CD14-positive monocyte (primary cell): ENCODE results near the gene ZFP57. TPM values are rescaled to one million over a fixed set of nuclear protein-coding genes. Genes with fewer than 3 reads are reported as not detected.

ENCODE experiments used
- DNase-seq, 3 donors: peaks; one replicate each; pipeline ENCODE4 v3.0.0-alpha.2; 2011 to 2022
- H2AFZ ChIP-seq: 2 replicates; pipeline ENCODE4 v1.6.0; 2012; ENCODE audit warnings: mild to moderate bottlenecking, low read depth, low read length, inconsistent platforms; ENCODE audit not compliant: insufficient read depth, poor library complexity, severe bottlenecking
- H3K27ac ChIP-seq, 2 donors: 1 replicate in 1 of 2; 2 replicates in 1 of 2; pipeline ENCODE4 v1.5.1; 2012 to 2013; ENCODE audit warnings: low read length in 2 of 2, control low read depth in 1 of 2, inconsistent platforms in 1 of 2, low read depth in 1 of 2, mild to moderate bottlenecking in 1 of 2
- H3K27me3 ChIP-seq, 2 donors: one replicate each; pipeline versions ENCODE4 v1.6.0 to v1.6.1; 2011 to 2013; ENCODE audit warnings: low read length in 2 of 2; ENCODE audit not compliant: control insufficient read depth in 2 of 2, insufficient read depth in 2 of 2
- H3K36me3 ChIP-seq, 2 donors: replicated peaks in 1 of 2; 1 replicate in 1 of 2; 2 replicates in 1 of 2; pipeline versions ENCODE4 v1.5.1 to v1.6.1; 2012 to 2013; ENCODE audit warnings: low read length in 2 of 2, control low read depth in 1 of 2, inconsistent platforms in 1 of 2, mild to moderate bottlenecking in 1 of 2; ENCODE audit not compliant: insufficient read depth in 2 of 2, control insufficient read depth in 1 of 2
- H3K4me1 ChIP-seq, 2 donors: 1 replicate in 1 of 2; 2 replicates in 1 of 2; pipeline versions ENCODE4 v1.5.1 to v1.6.1; 2012 to 2013; ENCODE audit warnings: low read length in 2 of 2, control low read depth in 1 of 2, inconsistent platforms in 1 of 2, mild to moderate bottlenecking in 1 of 2, moderate library complexity in 1 of 2; ENCODE audit not compliant: insufficient read depth in 2 of 2, control insufficient read depth in 1 of 2
- H3K4me2 ChIP-seq: replicated peaks from 2 replicates; pipeline ENCODE3; 2012; ENCODE audit warnings: low read length, moderate library complexity, mild to moderate bottlenecking; ENCODE audit not compliant: poor library complexity, severe bottlenecking; ENCODE audit errors: extremely low read depth
- H3K4me3 ChIP-seq, 3 experiments: fragments of 200-600 bp in 1 of 3; sonication (generic) in 1 of 3; replicated peaks in 1 of 3; 1 replicate in 2 of 3; 2 replicates in 1 of 3; pipeline ENCODE4 v1.5.1; 2011 to 2013; ENCODE audit warnings: low read length in 3 of 3, mild to moderate bottlenecking in 3 of 3, control low read depth in 2 of 3, low read depth in 2 of 3, inconsistent platforms in 1 of 3, moderate library complexity in 1 of 3
- H3K79me2 ChIP-seq: 2 replicates; pipeline ENCODE4 v1.6.0; 2012; ENCODE audit warnings: mild to moderate bottlenecking, control low read depth, inconsistent platforms, low read length, moderate library complexity; ENCODE audit not compliant: insufficient read depth
- H3K9ac ChIP-seq: 2 replicates; pipeline ENCODE4 v1.6.0; 2017; ENCODE audit warnings: low read length, mild to moderate bottlenecking; ENCODE audit not compliant: insufficient read depth, poor library complexity, severe bottlenecking
- H3K9me3 ChIP-seq, 2 donors: replicated peaks in 1 of 2; 1 replicate in 1 of 2; 2 replicates in 1 of 2; pipeline versions ENCODE4 v1.5.1 to v1.6.1; 2012 to 2013; ENCODE audit warnings: low read length in 2 of 2, control low read depth in 1 of 2; ENCODE audit not compliant: control insufficient read depth in 1 of 2, insufficient read depth in 1 of 2
- H4K20me1 ChIP-seq: 2 replicates; pipeline ENCODE4 v1.6.0; 2012; ENCODE audit warnings: mild to moderate bottlenecking, low read length, control low read depth, moderate library complexity; ENCODE audit not compliant: insufficient read depth
- H3K27ac Mint-ChIP-seq, 7 donors: one replicate each; pipeline ENCODE4 v1.8.0; 2020; ENCODE audit warnings: mild to moderate bottlenecking in 7 of 7, mixed read lengths in 7 of 7, moderate library complexity in 6 of 7, inconsistent platforms in 2 of 7
- H3K27me3 Mint-ChIP-seq, 3 donors: one replicate each; pipeline ENCODE4 v1.8.0; 2021 to 2022; ENCODE audit warnings: low read depth in 3 of 3, mild to moderate bottlenecking in 3 of 3, mixed read lengths in 3 of 3, moderate library complexity in 3 of 3, inconsistent platforms in 1 of 3
- H3K36me3 Mint-ChIP-seq, 2 donors: one replicate each; pipeline ENCODE4 v1.8.0; 2020; ENCODE audit warnings: mixed read lengths in 2 of 2, inconsistent platforms in 1 of 2, mild to moderate bottlenecking in 1 of 2
- H3K4me1 Mint-ChIP-seq: one replicate; pipeline ENCODE4 v1.8.0; 2020; ENCODE audit warnings: mild to moderate bottlenecking, mixed read lengths
- H3K4me3 Mint-ChIP-seq, 2 donors: one replicate each; pipeline ENCODE4 v1.8.0; 2020; ENCODE audit warnings: mild to moderate bottlenecking in 2 of 2, mixed read lengths in 2 of 2, moderate library complexity in 1 of 2
- H3K9me3 Mint-ChIP-seq, 7 donors: one replicate each; pipeline ENCODE4 v1.8.0; 2020 to 2022; ENCODE audit warnings: mixed read lengths in 7 of 7, mild to moderate bottlenecking in 6 of 7, moderate library complexity in 6 of 7, inconsistent platforms in 2 of 7
- WGBS: methylation state at CpG from one replicate; pipeline ENCODE4 v1.1.5; 2013; ENCODE audit warnings: missing lambda C conversion rate; ENCODE audit not compliant: insufficient coverage; 5-methylcytosine and 5-hydroxymethylcytosine counted together
- intact Hi-C, 2 donors: fragments of 100-400 bp; cut with micrococcal nuclease; formaldehyde crosslinking; loops; one replicate each; pipeline versions ENCODE4 v1.15.0 to v1.15.1; 2023
- polyA plus RNA-seq, 3 donors: library from polyadenylated mRNA; depleted of rRNA in 1 of 3; unstranded in 2 of 3; stranded (reverse) in 1 of 3; fragments of 300-500 nt in 2 of 3; fragments of >200 nt in 1 of 3; fragmentation: Illumina TruSeq in 2 of 3; gene quantifications; 1 replicate in 2 of 3; 2 replicates in 1 of 3; pipeline ENCODE4 v1.2.3, GENCODE V29; 2012 to 2021
- TF ChIP-seq, protein P1 (sequence below): fragments of 200-600 bp; IDR thresholded peaks from one replicate; pipeline ENCODE4 v1.8.0; 2022; ENCODE audit warnings: antibody characterized with exemption, mild to moderate bottlenecking

Gene ZFP57
- polyA plus RNA-seq, 3 donors, result 0.72 TPM; not detected in 2

DNA sequence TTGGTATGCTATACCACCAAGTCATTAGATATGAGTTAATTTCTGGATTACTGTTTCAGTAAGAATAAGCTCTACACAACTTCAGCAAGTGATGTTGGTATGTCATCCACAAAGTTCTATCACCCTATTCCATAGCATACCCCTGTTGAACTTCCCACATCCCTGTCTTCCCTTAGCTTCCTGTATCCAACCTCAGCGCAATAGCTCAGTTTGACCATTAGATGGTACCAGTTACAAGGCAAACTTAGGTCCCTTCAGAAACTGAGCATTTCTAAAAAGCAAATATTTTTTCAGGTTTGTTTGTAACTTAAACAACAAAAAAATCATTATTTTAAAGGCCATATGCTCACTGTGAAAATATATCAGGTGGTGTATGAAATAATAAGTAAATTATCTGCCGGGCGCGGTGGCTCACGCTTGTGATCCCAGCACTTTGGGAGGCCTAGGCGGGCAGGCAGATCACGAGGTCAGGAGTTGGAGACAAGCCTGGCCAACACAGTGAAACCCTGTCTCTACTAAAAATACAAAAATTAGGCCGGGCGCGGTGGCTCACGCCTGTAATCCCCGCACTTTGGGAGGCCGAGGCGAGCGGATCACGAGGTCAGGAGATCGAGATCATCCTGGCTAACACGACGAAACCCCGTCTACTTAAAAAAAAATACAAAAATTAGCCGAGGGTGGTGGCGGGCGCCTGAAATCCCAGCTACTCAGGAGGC, 32.9 kb downstream of the ZFP57 start:
- Histone ChIP-seq H3K9me3 (no peaks in the 10 kb centered on the region), H2AFZ (no peak overlapping the region), H3K27ac (no peak overlapping the region), H3K9ac (no peak overlapping the region), H3K79me2 (no peaks in the 10 kb centered on the region), H3K36me3 (no peaks in the 10 kb centered on the region), H4K20me1 (no peaks in the 10 kb centered on the region), H3K4me1 (peaks cover 12 to 14% of the 10 kb centered on the region in 2 donors), H3K27me3 (no peaks in the 10 kb centered on the region), H3K4me3 (no peak overlapping the region), H3K4me2 (no peak overlapping the region)
- 91% methylated on average over 19 of the region's 23 CpGs for WGBS
- TF ChIP-seq, protein P1, sequence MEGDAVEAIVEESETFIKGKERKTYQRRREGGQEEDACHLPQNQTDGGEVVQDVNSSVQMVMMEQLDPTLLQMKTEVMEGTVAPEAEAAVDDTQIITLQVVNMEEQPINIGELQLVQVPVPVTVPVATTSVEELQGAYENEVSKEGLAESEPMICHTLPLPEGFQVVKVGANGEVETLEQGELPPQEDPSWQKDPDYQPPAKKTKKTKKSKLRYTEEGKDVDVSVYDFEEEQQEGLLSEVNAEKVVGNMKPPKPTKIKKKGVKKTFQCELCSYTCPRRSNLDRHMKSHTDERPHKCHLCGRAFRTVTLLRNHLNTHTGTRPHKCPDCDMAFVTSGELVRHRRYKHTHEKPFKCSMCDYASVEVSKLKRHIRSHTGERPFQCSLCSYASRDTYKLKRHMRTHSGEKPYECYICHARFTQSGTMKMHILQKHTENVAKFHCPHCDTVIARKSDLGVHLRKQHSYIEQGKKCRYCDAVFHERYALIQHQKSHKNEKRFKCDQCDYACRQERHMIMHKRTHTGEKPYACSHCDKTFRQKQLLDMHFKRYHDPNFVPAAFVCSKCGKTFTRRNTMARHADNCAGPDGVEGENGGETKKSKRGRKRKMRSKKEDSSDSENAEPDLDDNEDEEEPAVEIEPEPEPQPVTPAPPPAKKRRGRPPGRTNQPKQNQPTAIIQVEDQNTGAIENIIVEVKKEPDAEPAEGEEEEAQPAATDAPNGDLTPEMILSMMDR, result peak; percentile 61
- Mint-ChIP-seq H3K4me3 (no peak overlapping the region), H3K4me1 (peaks cover 9% of the 10 kb centered on the region), H3K27ac (no peak overlapping the region), H3K27me3 (peaks cover 0 to 2% (median 1%) of the 10 kb centered on the region in 3 donors), H3K36me3 (no peaks in the 10 kb centered on the region), H3K9me3 (no peaks in the 10 kb centered on the region)
- intact Hi-C loops, result no loop called here
- peak in 2 of 3 donors; percentile 27 to 31 for DNase-seq

DNA sequence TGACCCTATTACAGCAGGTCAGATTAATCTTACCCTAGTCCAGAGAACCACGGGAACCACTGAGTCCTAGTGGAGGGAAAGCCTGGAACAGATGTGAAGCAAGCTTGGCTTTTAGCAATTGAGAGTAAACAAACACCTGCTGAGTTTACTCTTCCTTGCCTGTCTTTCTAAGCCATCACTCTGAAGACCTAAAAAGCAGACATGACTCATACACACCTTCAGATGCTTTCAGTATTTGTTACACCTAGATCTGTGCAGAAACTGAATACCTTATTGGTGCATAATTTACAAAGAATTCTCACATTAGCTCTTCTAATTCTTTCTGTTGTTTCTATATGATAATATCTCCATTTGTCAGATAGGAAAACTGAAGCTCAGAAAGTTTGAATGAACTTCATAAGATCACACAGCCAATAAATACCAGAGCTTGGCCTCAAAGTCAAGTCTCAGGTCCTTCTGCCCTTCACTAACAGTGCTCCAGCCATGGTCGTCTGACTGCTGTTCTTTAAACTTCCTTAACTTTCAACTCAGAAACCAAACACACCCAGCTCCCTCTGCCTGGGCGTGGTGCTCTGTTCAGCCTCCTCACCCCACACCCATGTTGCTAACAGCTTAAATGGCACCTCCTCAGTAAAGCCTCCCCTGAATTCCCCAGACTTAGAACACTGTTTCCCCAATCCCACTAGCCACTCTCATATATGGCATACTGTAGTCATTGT, 39.4 kb downstream of the ZFP57 start:
- Histone ChIP-seq H3K4me1 (peaks cover 3 to 15% of the 10 kb centered on the region in 2 donors), H3K27me3 (no peaks in the 10 kb centered on the region), H3K4me3 (no peak overlapping the region), H3K4me2 (peak overlapping the region; percentile 26), H3K9ac (no peak overlapping the region), H3K27ac (peak overlapping the region in 1 of 2 donors; percentile 21), H3K36me3 (no peaks in the 10 kb centered on the region), H4K20me1 (no peaks in the 10 kb centered on the region), H2AFZ (peak overlapping the region; percentile 22), H3K79me2 (no peaks in the 10 kb centered on the region), H3K9me3 (no peaks in the 10 kb centered on the region)
- Mint-ChIP-seq H3K27ac (peak overlapping the region; percentile 44 to 82 (median 77)), H3K9me3 (no peaks in the 10 kb centered on the region), H3K4me3 (peak overlapping the region; percentile 1 to 68), H3K36me3 (no peaks in the 10 kb centered on the region), H3K4me1 (peaks cover 11% of the 10 kb centered on the region), H3K27me3 (peaks cover 4 to 7% (median 4%) of the 10 kb centered on the region in 3 donors)
- TF ChIP-seq, protein P1, result no peak
- intact Hi-C loops, result no loop called here
- 5% methylated on average over 2 of the region's 3 CpGs for WGBS
- no peak for DNase-seq
